SK-N-SH (cell line): Measurements from ENCODE around the gene CDR2. TPM values are rescaled to one million over a fixed set of nuclear protein-coding genes. Genes with fewer than 3 reads are reported as not detected.

ENCODE experiments used
- CTCF ChIA-PET: fragments of 300-600, 350-600 bp; formaldehyde crosslinking; extraction: SDS; loops from one replicate; lab custom pipeline; 2021; lab: Yijun Ruan, JAX
- POLR2A ChIA-PET: fragments of 350-600 bp; sonication (Branson Sonifier 250); formaldehyde crosslinking; extraction: SDS; loops from one replicate; lab custom pipeline; 2020; ENCODE audit warnings: antibody characterized with exemption, inconsistent platforms; lab: Yijun Ruan, JAX
- DNase-seq: peaks from one replicate; pipeline ENCODE4 v3.0.0; 2012
- H2AFZ ChIP-seq: fragments of 200-600 bp; sonication (generic); 2 replicates; pipeline ENCODE4 v1.8.1; 2016; ENCODE audit warnings: antibody characterized with exemption, mild to moderate bottlenecking, low read depth
- H3F3A ChIP-seq: fragments of 200-600 bp; sonication (generic); replicated peaks from 2 replicates; pipeline ENCODE3; 2016; ENCODE audit warnings: antibody characterized with exemption, mild to moderate bottlenecking; ENCODE audit not compliant: insufficient read depth
- H3K27ac ChIP-seq, 2 experiments: fragments of 200-500 bp in 1 of 2; fragments of 200-600 bp in 1 of 2; sonication (Bioruptor generic) in 1 of 2; sonication (generic), shearing (Covaris generic) in 1 of 2; 2 replicates each; pipeline versions ENCODE4 v1.5.1 to v1.6.1; 2014 to 2016; ENCODE audit warnings: low read depth in 2 of 2, inconsistent platforms in 1 of 2, low read length in 1 of 2, mild to moderate bottlenecking in 1 of 2, mixed read lengths in 1 of 2
- H3K27me3 ChIP-seq: fragments of 200-600 bp; sonication (generic), shearing (Covaris generic); 2 replicates; pipeline ENCODE4 v1.6.1; 2016; ENCODE audit warnings: mixed run types; ENCODE audit not compliant: insufficient read depth
- H3K36me3 ChIP-seq, 2 experiments: fragments of 200-500 bp in 1 of 2; fragments of 200-600 bp in 1 of 2; sonication (Bioruptor generic) in 1 of 2; sonication (generic) in 1 of 2; replicated peaks in 1 of 2; 2 replicates each; pipeline versions ENCODE3 to v1.5.1; 2014 to 2016; ENCODE audit warnings: low read length in 1 of 2, mild to moderate bottlenecking in 1 of 2; ENCODE audit not compliant: insufficient read depth in 2 of 2, control insufficient read depth in 1 of 2
- H3K4me1 ChIP-seq, 2 experiments: fragments of 200-500 bp in 1 of 2; fragments of 200-600 bp in 1 of 2; sonication (Bioruptor generic) in 1 of 2; sonication (generic), shearing (Covaris generic) in 1 of 2; 2 replicates each; pipeline versions ENCODE4 v1.5.1 to v1.6.1; 2014 to 2016; ENCODE audit warnings: low read depth in 1 of 2, low read length in 1 of 2, mixed run types in 1 of 2; ENCODE audit not compliant: insufficient read depth in 2 of 2, control insufficient read depth in 1 of 2
- H3K4me2 ChIP-seq: fragments of 200-600 bp; sonication (generic), shearing (Covaris generic); 2 replicates; pipeline ENCODE4 v1.6.1; 2017; ENCODE audit warnings: mixed run types
- H3K4me3 ChIP-seq, 2 experiments: fragments of 200-500 bp in 1 of 2; fragments of 200-600 bp in 1 of 2; sonication (Bioruptor generic) in 1 of 2; sonication (generic), shearing (Covaris generic) in 1 of 2; 2 replicates each; pipeline versions ENCODE4 v1.5.1 to v1.8.1; 2014 to 2016; ENCODE audit warnings: low read depth in 2 of 2, inconsistent platforms in 1 of 2, low read length in 1 of 2, mild to moderate bottlenecking in 1 of 2, mixed read lengths in 1 of 2, moderate library complexity in 1 of 2
- H3K79me2 ChIP-seq: fragments of 200-600 bp; sonication (generic); 2 replicates; pipeline ENCODE4 v1.8.1; 2017; ENCODE audit warnings: mild to moderate bottlenecking; ENCODE audit not compliant: insufficient read depth
- H3K9ac ChIP-seq: fragments of 200-600 bp; sonication (generic); 2 replicates; pipeline ENCODE4 v1.6.1; 2017; ENCODE audit warnings: mixed run types
- H3K9me2 ChIP-seq: fragments of 200-600 bp; sonication (generic); 2 replicates; pipeline ENCODE4 v1.6.1; 2017; ENCODE audit warnings: mixed run types
- H3K9me3 ChIP-seq: fragments of 200-600 bp; sonication (generic); 2 replicates; pipeline ENCODE4 v1.6.1; 2017; ENCODE audit warnings: mixed run types, mild to moderate bottlenecking, moderate library complexity
- H4K20me1 ChIP-seq: fragments of 200-600 bp; sonication (generic); 2 replicates; pipeline ENCODE4 v1.6.1; 2017; ENCODE audit warnings: mild to moderate bottlenecking, mixed run types; ENCODE audit not compliant: insufficient read depth
- ELF1 ChIP-seq: IDR thresholded peaks from 2 replicates; pipeline ENCODE4 v1.4.0; 2012
- EP300 ChIP-seq, 2 experiments: IDR thresholded peaks; 2 replicates each; pipeline versions ENCODE4 v1.4.0 to v1.6.1; 2012; ENCODE audit warnings: borderline replicate concordance in 1 of 2, low read depth in 1 of 2, low read length in 1 of 2
- EZH2phosphoT487 ChIP-seq: fragments of 200-600 bp; sonication (generic); IDR thresholded peaks from 2 replicates; pipeline ENCODE4 v1.6.1; 2017; ENCODE audit warnings: low read depth, mixed run types, mild to moderate bottlenecking, antibody characterized with exemption, moderate library complexity, borderline replicate concordance
- FOSL2 ChIP-seq: IDR thresholded peaks from 2 replicates; pipeline ENCODE4 v1.4.0; 2012; ENCODE audit warnings: low read depth, mild to moderate bottlenecking, moderate library complexity, borderline replicate concordance
- GABPA ChIP-seq: IDR thresholded peaks from 2 replicates; pipeline ENCODE4 v1.4.0; 2012; ENCODE audit warnings: low read depth, mild to moderate bottlenecking
- GATA2 ChIP-seq: sonication (generic); formaldehyde crosslinking; IDR thresholded peaks from 2 replicates; pipeline ENCODE4 v1.5.0; 2020; ENCODE audit warnings: mild to moderate bottlenecking, missing genetic modification reagents
- IRF3 ChIP-seq: fragments of 150-350 bp; IDR thresholded peaks from 2 replicates; pipeline ENCODE4 v1.6.1; 2016; ENCODE audit warnings: mild to moderate bottlenecking, low read depth, low read length
- MAX ChIP-seq: IDR thresholded peaks from 2 replicates; pipeline ENCODE4 v1.4.0; 2012; ENCODE audit warnings: low read depth
- NRF1 ChIP-seq: IDR thresholded peaks from 2 replicates; pipeline ENCODE4 v1.6.1; 2012; ENCODE audit warnings: low read depth, mild to moderate bottlenecking, low read length
- POLR2AphosphoS5 ChIP-seq: IDR thresholded peaks from 2 replicates; pipeline ENCODE4 v1.6.1; 2012; ENCODE audit warnings: low read depth, low read length
- RCOR1 ChIP-seq: fragments of 150-350 bp; IDR thresholded peaks from 2 replicates; pipeline ENCODE4 v1.6.1; 2017; ENCODE audit warnings: antibody characterized with exemption, low read length
- REST ChIP-seq: IDR thresholded peaks from 2 replicates; pipeline ENCODE4 v1.6.1; 2012; ENCODE audit warnings: mild to moderate bottlenecking, low read depth, low read length, moderate library complexity
- RXRA ChIP-seq: IDR thresholded peaks from 2 replicates; pipeline ENCODE4 v1.4.0; 2012; ENCODE audit warnings: low read depth, mild to moderate bottlenecking, borderline replicate concordance
- SIN3A ChIP-seq: IDR thresholded peaks from 2 replicates; pipeline ENCODE4 v1.6.1; 2012; ENCODE audit warnings: low read depth, mild to moderate bottlenecking, low read length, moderate library complexity, borderline replicate concordance
- USF1 ChIP-seq: IDR thresholded peaks from 2 replicates; pipeline ENCODE4 v1.4.0; 2012; ENCODE audit warnings: low read depth, borderline replicate concordance
- USF2 ChIP-seq: fragments of 150-350 bp; IDR thresholded peaks from 2 replicates; pipeline ENCODE4 v1.6.1; 2017; ENCODE audit warnings: antibody characterized with exemption, low read length, low read depth, borderline replicate concordance
- YY1 ChIP-seq: IDR thresholded peaks from 2 replicates; pipeline ENCODE4 v1.4.0; 2012; ENCODE audit warnings: low read depth, mild to moderate bottlenecking
- WGBS: methylation state at CpG from one replicate; pipeline ENCODE4 v1.1.6; 2017; ENCODE audit warnings: low lambda C conversion rate; 5-methylcytosine and 5-hydroxymethylcytosine counted together
- polyA plus RNA-seq, 3 experiments: library from polyadenylated mRNA; depleted of rRNA; stranded (reverse); fragments of >200 nt; gene quantifications; 2 replicates each; pipeline ENCODE4 v1.2.3, GENCODE V29; 2012

The CDR2 gene
- polyA plus RNA-seq, 1 of the 3 experiments (the other 2 are of a cell fraction) = 30.3 TPM

GRCh38 chr16:22337849-22338635, 36.4 kb downstream of the CDR2 start:
- Histone ChIP-seq H3K9ac (no peak overlapping the region), H2AFZ (no peak overlapping the region), H3K4me2 (no peak overlapping the region), H3K27me3 (no peaks in the 10 kb centered on the region), H3K4me1 (no peaks in the 10 kb centered on the region), H3K79me2 (peaks cover 37% of the 10 kb centered on the region), H3K27ac (no peak overlapping the region), H3K9me3 (peaks cover 9% of the 10 kb centered on the region; the same call in 1 of the 2 replicates), H3K4me3 (no peak overlapping the region), H3K9me2 (no peaks in the 10 kb centered on the region), H3K36me3 (peaks cover 34 to 81% of the 10 kb centered on the region in 2 experiments), H3F3A (peaks cover 30% of the 10 kb centered on the region), H4K20me1 (no peaks in the 10 kb centered on the region)
- DNase-seq = no peak
- ChIA-PET POLR2A (no interaction called here), CTCF (interaction anchor here (2.8 kb wide), 1 partner anchor 17 kb away, joined by 13 read pairs; no protein-coding TSS in a partner anchor)
- 96% methylated on average over 4 of the region's 4 CpGs for WGBS
- TF ChIP-seq MAX (no peak), ELF1 (no peak), RCOR1 (no peak), NRF1 (no peak), USF1 (no peak), GABPA (no peak), EZH2phosphoT487 (no peak), IRF3 (no peak), GATA2 (CRISPR knock-in tag) (no peak), FOSL2 (no peak)

GRCh38 chr16:22337045-22337444, 37.4 kb downstream of the CDR2 start:
- Histone ChIP-seq H4K20me1 (no peaks in the 10 kb centered on the region), H3K4me2 (no peak overlapping the region), H3K9ac (no peak overlapping the region), H2AFZ (no peak overlapping the region), H3K4me3 (no peak overlapping the region), H3K4me1 (no peaks in the 10 kb centered on the region), H3K27me3 (no peaks in the 10 kb centered on the region), H3K9me3 (peaks cover 9% of the 10 kb centered on the region; the same call in 1 of the 2 replicates), H3K9me2 (no peaks in the 10 kb centered on the region), H3K27ac (no peak overlapping the region), H3K79me2 (peaks cover 30% of the 10 kb centered on the region), H3K36me3 (peaks cover 40 to 72% of the 10 kb centered on the region in 2 experiments), H3F3A (peaks cover 27% of the 10 kb centered on the region)
- ChIA-PET CTCF (interaction anchor here (0.6 to 2.8 kb wide), 5 partner anchors 10 to 39 kb away, joined by 3 to 13 read pairs (median 3); no protein-coding TSS in a partner anchor), POLR2A (no interaction called here)
- DNase-seq = no peak
- no peak for TF ChIP-seq RXRA
- no peak for TF ChIP-seq IRF3
- TF ChIP-seq YY1 = no peak
- no peak for TF ChIP-seq MAX
- no peak for TF ChIP-seq NRF1
- TF ChIP-seq EP300 (IDR thresholded peaks at IDR 0.05; ENCODE audit: borderline replicate concordance in 1 of 2, low read depth in 1 of 2, low read length in 1 of 2) = no peak
- no peak for TF ChIP-seq USF2
- TF ChIP-seq RCOR1 = no peak
- TF ChIP-seq REST = no peak
- TF ChIP-seq SIN3A = no peak
- TF ChIP-seq POLR2AphosphoS5 = no peak
